ENCODE results near the gene PNMT.

PNMT gene

DNA sequence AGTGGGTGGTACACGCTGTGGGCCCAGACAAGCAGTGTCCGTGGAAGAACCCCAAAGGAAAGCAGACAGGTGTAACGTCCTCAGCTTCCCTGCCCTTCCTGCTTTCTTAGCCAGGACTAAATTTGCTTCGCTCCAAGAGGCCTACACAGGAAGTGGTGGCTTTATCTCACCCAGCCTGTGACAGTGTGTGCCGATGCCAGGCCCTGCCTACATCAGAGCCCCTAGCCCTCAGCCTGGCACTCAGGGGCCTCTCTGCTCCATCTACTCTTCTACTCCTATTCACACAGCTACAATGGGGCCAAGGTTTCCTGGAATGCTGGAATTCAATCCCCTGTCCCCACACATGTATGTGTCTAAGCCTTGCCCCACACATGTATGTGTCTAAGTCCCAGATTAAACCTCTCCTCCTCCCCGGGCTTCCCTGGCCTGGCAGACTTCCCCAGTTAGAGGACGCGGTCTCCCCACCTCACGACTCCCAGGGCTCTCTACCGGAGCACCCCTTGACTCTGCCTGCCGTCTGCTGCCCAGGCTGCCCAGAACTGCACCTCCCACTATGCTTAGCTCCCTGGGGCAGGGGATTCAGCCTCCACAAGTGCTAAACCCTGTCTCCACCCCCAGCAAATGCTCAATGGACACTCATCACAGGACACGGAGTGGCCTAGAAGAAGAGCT lies 11.4 kb downstream of the PNMT start:
- H3K9ac ChIP-seq (ENCODE audit: insufficient read length, low read depth): no peak overlapping the region
- TF ChIP-seq YY1 (IDR thresholded peaks at IDR 0.05; ENCODE audit: insufficient read depth, insufficient read length) (no peak), SUZ12 (IDR thresholded peaks at IDR 0.05; ENCODE audit: extremely low read depth, insufficient read depth, insufficient read length) (no peak), ZNF274 (IDR thresholded peaks at IDR 0.05; ENCODE audit: low read depth, low read length) (no peak)
- H3K36me3 ChIP-seq (ENCODE audit: insufficient read depth, insufficient read length, low read length): peaks cover 17% of the 10 kb centered on the region
- H3K27me3 ChIP-seq (ENCODE audit: insufficient read depth, insufficient read length): no peaks in the 10 kb centered on the region
- H3K4me1 ChIP-seq (ENCODE audit: insufficient read depth, insufficient read length): peaks cover 20% of the 10 kb centered on the region
- no peak overlapping the region for H3K4me3 ChIP-seq (ENCODE audit: insufficient read length, low read depth)
- DNase-seq (ENCODE audit: low read depth, low spot score): no peak
- H3K9me3 ChIP-seq (ENCODE audit: insufficient read depth, low read length): no peaks in the 10 kb centered on the region

DNA sequence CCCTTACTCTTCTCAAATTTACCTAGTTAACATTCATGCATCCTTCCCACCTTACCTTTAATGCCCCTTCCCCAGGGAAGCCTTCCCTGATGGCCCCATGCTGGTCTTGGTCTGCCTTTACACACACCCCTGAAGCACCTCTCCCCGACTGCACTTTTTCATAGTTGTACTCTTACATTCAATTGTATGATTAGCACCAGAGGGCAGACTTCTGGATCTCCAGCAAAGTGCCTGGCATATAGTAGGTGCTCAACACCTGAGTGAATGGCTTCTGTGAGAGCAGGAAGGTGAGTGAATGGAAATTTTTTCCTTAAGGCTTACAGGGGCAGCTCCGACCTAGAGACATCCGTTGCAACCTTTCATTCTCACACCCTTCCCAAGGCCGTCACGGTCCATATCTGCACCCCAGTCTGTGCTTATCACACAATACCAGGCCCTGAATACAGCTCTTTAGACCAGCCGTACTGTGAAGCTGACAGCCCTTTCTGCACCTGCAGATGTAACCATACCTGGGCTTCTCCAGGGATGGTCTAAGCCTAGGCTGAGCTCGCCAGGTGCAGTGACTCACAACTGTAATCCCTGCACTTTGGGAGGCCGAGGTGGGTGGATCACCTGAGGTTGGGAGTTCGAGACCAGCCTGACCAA lies 15.2 kb downstream of the PNMT start:
- H3K4me1 ChIP-seq (ENCODE audit: insufficient read depth, insufficient read length): peaks cover under 1% of the 10 kb centered on the region
- H3K9ac ChIP-seq (ENCODE audit: insufficient read length, low read depth): no peak overlapping the region
- no peak for DNase-seq (ENCODE audit: low read depth, low spot score)
- H3K4me3 ChIP-seq (ENCODE audit: insufficient read length, low read depth): no peak overlapping the region
- no peaks in the 10 kb centered on the region for H3K27me3 ChIP-seq (ENCODE audit: insufficient read depth, insufficient read length)
- peaks cover 19% of the 10 kb centered on the region for H3K36me3 ChIP-seq (ENCODE audit: insufficient read depth, insufficient read length, low read length)
- H3K9me3 ChIP-seq (ENCODE audit: insufficient read depth, low read length): no peaks in the 10 kb centered on the region
- no peak for TF ChIP-seq ZNF274 (IDR thresholded peaks at IDR 0.05; ENCODE audit: low read depth, low read length)
- no peak for TF ChIP-seq SUZ12 (IDR thresholded peaks at IDR 0.05; ENCODE audit: extremely low read depth, insufficient read depth, insufficient read length)
- no peak for TF ChIP-seq YY1 (IDR thresholded peaks at IDR 0.05; ENCODE audit: insufficient read depth, insufficient read length)

DNA sequence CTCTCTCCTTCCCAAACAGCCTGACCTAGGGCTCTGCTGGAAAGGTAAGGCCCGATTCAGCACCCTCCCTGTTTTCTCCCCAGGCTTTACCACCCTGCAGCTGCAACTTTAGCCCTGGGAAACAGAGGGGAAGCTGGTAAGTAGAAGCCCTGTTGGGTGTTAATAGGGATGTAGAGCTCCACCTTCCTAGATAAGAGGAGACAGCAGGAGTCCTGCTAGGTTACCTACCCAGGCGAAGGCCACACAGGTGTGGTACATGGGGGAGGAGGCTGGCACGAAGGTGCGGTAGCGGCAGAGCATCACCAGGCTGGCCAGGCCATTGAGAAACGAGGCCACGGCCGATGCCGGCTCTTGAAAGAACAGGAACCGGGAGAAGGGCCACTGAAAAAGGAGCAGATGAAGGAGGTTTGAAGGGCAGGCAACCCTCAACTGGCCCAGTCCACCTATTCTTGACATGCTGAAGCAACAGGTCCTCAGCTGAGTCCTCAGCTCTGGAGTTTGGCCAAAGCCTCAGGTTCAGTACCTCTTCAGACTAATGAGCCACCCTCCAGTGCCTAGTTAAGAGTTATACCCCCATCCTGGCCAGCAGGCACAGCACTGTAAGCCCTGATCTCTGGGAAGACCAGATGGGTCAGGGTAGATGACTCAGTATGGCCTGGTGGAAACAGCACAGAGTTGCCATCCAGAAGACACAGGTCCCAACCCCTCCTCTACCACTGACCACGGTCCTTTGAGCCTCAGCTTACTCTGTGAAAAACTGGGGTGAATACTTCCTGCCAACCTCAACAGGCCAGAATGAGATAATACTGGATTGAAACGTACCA lies 16.3 kb downstream of the PNMT start:
- H3K9me3 ChIP-seq (ENCODE audit: insufficient read depth, low read length): no peaks in the 10 kb centered on the region
- TF ChIP-seq ZNF274 (IDR thresholded peaks at IDR 0.05; ENCODE audit: low read depth, low read length) (no peak), SUZ12 (IDR thresholded peaks at IDR 0.05; ENCODE audit: extremely low read depth, insufficient read depth, insufficient read length) (no peak), YY1 (IDR thresholded peaks at IDR 0.05; ENCODE audit: insufficient read depth, insufficient read length) (no peak)
- H3K9ac ChIP-seq (ENCODE audit: insufficient read length, low read depth): no peak overlapping the region
- no peaks in the 10 kb centered on the region for H3K4me1 ChIP-seq (ENCODE audit: insufficient read depth, insufficient read length)
- H3K4me3 ChIP-seq (ENCODE audit: insufficient read length, low read depth): no peak overlapping the region
- DNase-seq (ENCODE audit: low read depth, low spot score): no peak
- peaks cover 19% of the 10 kb centered on the region for H3K36me3 ChIP-seq (ENCODE audit: insufficient read depth, insufficient read length, low read length)
- no peaks in the 10 kb centered on the region for H3K27me3 ChIP-seq (ENCODE audit: insufficient read depth, insufficient read length)

DNA sequence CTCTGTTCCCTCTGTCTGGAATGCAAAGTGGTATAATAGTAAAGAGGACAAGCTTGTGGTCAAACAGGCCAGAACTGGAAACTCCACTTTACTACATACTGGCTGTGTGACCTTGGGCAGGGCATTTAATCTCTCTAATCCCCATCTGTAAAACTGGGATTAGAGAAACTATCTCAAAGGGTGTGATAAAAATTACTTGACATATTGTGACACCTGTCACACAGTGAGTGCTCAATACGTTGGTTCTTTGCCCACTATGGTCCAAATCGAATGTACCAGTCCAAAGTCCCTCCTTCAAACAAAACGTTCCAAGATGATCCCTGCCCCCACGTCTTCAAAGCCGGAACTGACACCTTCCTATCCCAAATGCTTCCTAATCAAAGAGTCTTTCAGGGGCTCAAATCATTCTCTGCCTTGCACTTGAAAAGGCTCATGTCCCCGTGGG lies 18.9 kb downstream of the PNMT start:
- TF ChIP-seq YY1 (IDR thresholded peaks at IDR 0.05; ENCODE audit: insufficient read depth, insufficient read length) (no peak), SUZ12 (IDR thresholded peaks at IDR 0.05; ENCODE audit: extremely low read depth, insufficient read depth, insufficient read length) (no peak), ZNF274 (IDR thresholded peaks at IDR 0.05; ENCODE audit: low read depth, low read length) (no peak)
- Histone ChIP-seq H3K9ac (ENCODE audit: insufficient read length, low read depth) (peak overlapping the region; percentile 13), H3K4me1 (ENCODE audit: insufficient read depth, insufficient read length) (no peaks in the 10 kb centered on the region), H3K9me3 (ENCODE audit: insufficient read depth, low read length) (no peaks in the 10 kb centered on the region), H3K36me3 (ENCODE audit: insufficient read depth, insufficient read length, low read length) (peaks cover 15% of the 10 kb centered on the region), H3K4me3 (ENCODE audit: insufficient read length, low read depth) (peak overlapping the region; percentile 78), H3K27me3 (ENCODE audit: insufficient read depth, insufficient read length) (no peaks in the 10 kb centered on the region)
- no peak for DNase-seq (ENCODE audit: low read depth, low spot score)

GRCh38 chr17:39687546-39688474 lies 19.6 kb downstream of the PNMT start, which contains the start of gene PGAP3:
Gene PGAP3, minus strand, starts transcription at chr17:39688057. Its CDS starts 43 bp downstream, at chr17:39688014.
- H3K9ac ChIP-seq (ENCODE audit: insufficient read length, low read depth): peak within 1 kb of the TSS; percentile 78
- peak within 1 kb of the TSS; percentile 78 for H3K4me3 ChIP-seq (ENCODE audit: insufficient read length, low read depth)
- H3K4me1 ChIP-seq (ENCODE audit: insufficient read depth, insufficient read length): no peaks in the 10 kb centered on the region
- no peaks in the 10 kb centered on the region for H3K9me3 ChIP-seq (ENCODE audit: insufficient read depth, low read length)
- TF ChIP-seq SUZ12 (IDR thresholded peaks at IDR 0.05; ENCODE audit: extremely low read depth, insufficient read depth, insufficient read length) (no peak), YY1 (IDR thresholded peaks at IDR 0.05; ENCODE audit: insufficient read depth, insufficient read length) (no peak), ZNF274 (IDR thresholded peaks at IDR 0.05; ENCODE audit: low read depth, low read length) (no peak)
- DNase-seq (ENCODE audit: low read depth, low spot score): peak; percentile 77
- no peaks in the 10 kb centered on the region for H3K27me3 ChIP-seq (ENCODE audit: insufficient read depth, insufficient read length)
- H3K36me3 ChIP-seq (ENCODE audit: insufficient read depth, insufficient read length, low read length): peaks cover 15% of the 10 kb centered on the region

DNA sequence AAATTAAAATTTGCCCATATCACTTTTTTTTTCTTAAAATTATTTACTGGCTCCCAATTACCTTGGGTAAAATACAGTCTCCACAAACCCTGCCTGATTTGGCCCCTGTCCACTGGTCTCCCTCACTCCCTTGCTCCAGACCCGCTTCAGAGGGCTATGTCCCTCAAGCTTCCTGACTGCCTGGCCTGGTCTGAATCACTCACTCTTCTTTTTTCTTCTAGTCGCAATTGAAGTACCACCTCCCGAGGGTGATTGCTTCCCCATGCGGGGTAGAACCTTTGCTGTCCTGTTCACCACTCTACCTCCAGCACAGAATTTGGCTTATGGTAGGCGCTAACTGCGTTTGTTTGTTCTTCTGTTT lies 20.2 kb downstream of the PNMT start:
- Histone ChIP-seq H3K4me1 (ENCODE audit: insufficient read depth, insufficient read length) (no peaks in the 10 kb centered on the region), H3K9ac (ENCODE audit: insufficient read length, low read depth) (peak overlapping the region; percentile 78), H3K9me3 (ENCODE audit: insufficient read depth, low read length) (no peaks in the 10 kb centered on the region), H3K36me3 (ENCODE audit: insufficient read depth, insufficient read length, low read length) (peaks cover 15% of the 10 kb centered on the region), H3K4me3 (ENCODE audit: insufficient read length, low read depth) (peak overlapping the region; percentile 78), H3K27me3 (ENCODE audit: insufficient read depth, insufficient read length) (no peaks in the 10 kb centered on the region)
- no peak for TF ChIP-seq ZNF274 (IDR thresholded peaks at IDR 0.05; ENCODE audit: low read depth, low read length)
- no peak for TF ChIP-seq SUZ12 (IDR thresholded peaks at IDR 0.05; ENCODE audit: extremely low read depth, insufficient read depth, insufficient read length)
- no peak for DNase-seq (ENCODE audit: low read depth, low spot score)

Data from NT2/D1 (cell line).